Measurements from ENCODE around the gene AMELX.

DNA sequence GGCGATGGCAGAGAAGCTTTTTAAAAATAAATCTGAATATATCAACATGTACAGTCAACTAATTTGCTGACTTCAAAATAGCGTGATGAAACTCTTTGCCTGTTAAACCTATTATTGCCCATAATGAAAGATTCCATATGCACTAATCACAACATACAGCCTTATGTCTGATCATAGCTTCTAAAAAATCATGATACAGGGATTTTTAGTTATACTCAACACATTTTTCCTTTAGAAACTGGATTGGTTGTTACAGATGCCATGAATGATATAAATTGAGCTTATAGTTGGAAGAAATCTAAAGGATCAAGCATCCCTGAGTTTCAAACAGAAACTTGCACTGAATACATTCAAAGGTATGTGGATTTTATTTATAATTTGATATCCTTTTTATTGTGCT is at the start of gene AMELX:
- TF ChIP-seq POLR2A (IDR thresholded peaks at IDR 0.05; ENCODE audit: low read depth) (no peak), EP300 (IDR thresholded peaks at IDR 0.05) (no peak)
- TF ChIP-seq, protein P1, sequence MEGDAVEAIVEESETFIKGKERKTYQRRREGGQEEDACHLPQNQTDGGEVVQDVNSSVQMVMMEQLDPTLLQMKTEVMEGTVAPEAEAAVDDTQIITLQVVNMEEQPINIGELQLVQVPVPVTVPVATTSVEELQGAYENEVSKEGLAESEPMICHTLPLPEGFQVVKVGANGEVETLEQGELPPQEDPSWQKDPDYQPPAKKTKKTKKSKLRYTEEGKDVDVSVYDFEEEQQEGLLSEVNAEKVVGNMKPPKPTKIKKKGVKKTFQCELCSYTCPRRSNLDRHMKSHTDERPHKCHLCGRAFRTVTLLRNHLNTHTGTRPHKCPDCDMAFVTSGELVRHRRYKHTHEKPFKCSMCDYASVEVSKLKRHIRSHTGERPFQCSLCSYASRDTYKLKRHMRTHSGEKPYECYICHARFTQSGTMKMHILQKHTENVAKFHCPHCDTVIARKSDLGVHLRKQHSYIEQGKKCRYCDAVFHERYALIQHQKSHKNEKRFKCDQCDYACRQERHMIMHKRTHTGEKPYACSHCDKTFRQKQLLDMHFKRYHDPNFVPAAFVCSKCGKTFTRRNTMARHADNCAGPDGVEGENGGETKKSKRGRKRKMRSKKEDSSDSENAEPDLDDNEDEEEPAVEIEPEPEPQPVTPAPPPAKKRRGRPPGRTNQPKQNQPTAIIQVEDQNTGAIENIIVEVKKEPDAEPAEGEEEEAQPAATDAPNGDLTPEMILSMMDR (IDR thresholded peaks at IDR 0.05): no peak
